Liver (tissue), 3 donors: ENCODE measurements around the gene FRS3.

Experiments
- RAD21 ChIP-seq, 2 donors: IDR thresholded peaks; 2 replicates each; pipeline ENCODE4 v1.6.1; 2016; ENCODE audit warnings: antibody characterized with exemption in 2 of 2, mild to moderate bottlenecking in 2 of 2
- TAF1 ChIP-seq: conservative IDR thresholded peaks from 2 replicates; pipeline ENCODE4 v1.6.1; 2016; ENCODE audit warnings: antibody characterized with exemption, mild to moderate bottlenecking
- TF ChIP-seq, protein P1 (sequence below): IDR thresholded peaks from 2 replicates; pipeline ENCODE4 v1.6.1; 2016; ENCODE audit warnings: antibody characterized with exemption, mild to moderate bottlenecking
- TF ChIP-seq, protein P2 (sequence below): fragments of 150-350 bp; IDR thresholded peaks from 2 replicates; pipeline ENCODE4 v1.5.1; 2017; ENCODE audit warnings: improper control_type of control experiment, low read depth, low read length; ENCODE audit not compliant: missing input control
- donor health status: healthy.
- donor health status: healthy.

DNA sequence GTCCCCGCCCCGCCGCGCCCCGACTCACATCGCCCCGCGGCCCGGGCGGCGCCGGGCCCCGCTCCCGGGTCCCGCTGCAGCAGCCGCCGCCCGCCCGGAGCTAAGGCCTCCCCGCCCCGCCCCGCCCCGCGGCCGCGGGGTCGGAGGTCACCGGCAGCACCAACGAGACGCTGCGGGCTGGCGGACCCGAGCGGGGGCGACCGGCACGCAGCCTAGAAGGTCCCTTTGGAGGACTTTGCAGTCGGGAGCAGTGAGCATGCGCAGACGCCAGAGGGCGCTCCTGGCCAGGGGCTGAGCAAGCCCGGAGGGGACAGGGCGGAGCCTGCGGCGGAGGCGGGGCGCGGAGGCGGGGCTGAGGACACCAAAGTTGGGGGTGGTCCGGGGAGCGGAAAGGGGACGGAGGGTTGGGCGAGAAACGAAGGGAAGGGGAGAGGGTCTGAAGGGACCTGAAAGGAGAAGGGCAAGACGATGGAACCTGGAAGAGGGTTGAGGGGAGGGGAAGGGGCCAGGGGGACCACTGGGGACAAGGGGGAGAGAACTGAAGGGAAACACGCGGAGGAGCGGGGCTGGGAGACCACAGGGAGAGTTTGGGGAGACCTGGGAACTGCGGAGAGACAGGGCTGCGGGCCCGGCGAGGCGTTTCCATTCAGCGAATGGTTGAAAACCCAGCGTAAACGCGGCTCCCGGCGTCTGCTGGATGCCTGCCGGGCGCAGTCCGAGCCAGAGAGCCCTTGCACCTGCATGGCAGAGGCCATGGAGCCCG, at the start of gene FRS3:
- no peak for TF ChIP-seq TAF1
- TF ChIP-seq RAD21 (IDR thresholded peaks at IDR 0.05), result peak; percentile 87 to 92
- TF ChIP-seq, protein P1, sequence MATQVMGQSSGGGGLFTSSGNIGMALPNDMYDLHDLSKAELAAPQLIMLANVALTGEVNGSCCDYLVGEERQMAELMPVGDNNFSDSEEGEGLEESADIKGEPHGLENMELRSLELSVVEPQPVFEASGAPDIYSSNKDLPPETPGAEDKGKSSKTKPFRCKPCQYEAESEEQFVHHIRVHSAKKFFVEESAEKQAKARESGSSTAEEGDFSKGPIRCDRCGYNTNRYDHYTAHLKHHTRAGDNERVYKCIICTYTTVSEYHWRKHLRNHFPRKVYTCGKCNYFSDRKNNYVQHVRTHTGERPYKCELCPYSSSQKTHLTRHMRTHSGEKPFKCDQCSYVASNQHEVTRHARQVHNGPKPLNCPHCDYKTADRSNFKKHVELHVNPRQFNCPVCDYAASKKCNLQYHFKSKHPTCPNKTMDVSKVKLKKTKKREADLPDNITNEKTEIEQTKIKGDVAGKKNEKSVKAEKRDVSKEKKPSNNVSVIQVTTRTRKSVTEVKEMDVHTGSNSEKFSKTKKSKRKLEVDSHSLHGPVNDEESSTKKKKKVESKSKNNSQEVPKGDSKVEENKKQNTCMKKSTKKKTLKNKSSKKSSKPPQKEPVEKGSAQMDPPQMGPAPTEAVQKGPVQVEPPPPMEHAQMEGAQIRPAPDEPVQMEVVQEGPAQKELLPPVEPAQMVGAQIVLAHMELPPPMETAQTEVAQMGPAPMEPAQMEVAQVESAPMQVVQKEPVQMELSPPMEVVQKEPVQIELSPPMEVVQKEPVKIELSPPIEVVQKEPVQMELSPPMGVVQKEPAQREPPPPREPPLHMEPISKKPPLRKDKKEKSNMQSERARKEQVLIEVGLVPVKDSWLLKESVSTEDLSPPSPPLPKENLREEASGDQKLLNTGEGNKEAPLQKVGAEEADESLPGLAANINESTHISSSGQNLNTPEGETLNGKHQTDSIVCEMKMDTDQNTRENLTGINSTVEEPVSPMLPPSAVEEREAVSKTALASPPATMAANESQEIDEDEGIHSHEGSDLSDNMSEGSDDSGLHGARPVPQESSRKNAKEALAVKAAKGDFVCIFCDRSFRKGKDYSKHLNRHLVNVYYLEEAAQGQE, result no peak
- TF ChIP-seq, protein P2, sequence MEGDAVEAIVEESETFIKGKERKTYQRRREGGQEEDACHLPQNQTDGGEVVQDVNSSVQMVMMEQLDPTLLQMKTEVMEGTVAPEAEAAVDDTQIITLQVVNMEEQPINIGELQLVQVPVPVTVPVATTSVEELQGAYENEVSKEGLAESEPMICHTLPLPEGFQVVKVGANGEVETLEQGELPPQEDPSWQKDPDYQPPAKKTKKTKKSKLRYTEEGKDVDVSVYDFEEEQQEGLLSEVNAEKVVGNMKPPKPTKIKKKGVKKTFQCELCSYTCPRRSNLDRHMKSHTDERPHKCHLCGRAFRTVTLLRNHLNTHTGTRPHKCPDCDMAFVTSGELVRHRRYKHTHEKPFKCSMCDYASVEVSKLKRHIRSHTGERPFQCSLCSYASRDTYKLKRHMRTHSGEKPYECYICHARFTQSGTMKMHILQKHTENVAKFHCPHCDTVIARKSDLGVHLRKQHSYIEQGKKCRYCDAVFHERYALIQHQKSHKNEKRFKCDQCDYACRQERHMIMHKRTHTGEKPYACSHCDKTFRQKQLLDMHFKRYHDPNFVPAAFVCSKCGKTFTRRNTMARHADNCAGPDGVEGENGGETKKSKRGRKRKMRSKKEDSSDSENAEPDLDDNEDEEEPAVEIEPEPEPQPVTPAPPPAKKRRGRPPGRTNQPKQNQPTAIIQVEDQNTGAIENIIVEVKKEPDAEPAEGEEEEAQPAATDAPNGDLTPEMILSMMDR, result peak; percentile 98
